GM12865 (cell line): ENCODE data around the gene LGR4.
"Not testable (repeated sequence)": the region's sequence is repeated elsewhere in the genome, so short reads cannot be mapped to it uniquely, and the experiment has no call there.

Experiments used
- DNase-seq: peaks from one replicate; pipeline ENCODE4 v3.0.0; 2010; ENCODE audit warnings: low read depth
- H3K4me3 ChIP-seq: 2 replicates; pipeline ENCODE4 v1.5.1; 2011; ENCODE audit warnings: mild to moderate bottlenecking, low read depth, low read length, control low read depth
- CTCF ChIP-seq: IDR thresholded peaks from 2 replicates; pipeline ENCODE4 v1.5.1; 2011; ENCODE audit warnings: low read length, control low read depth, low read depth, inconsistent platforms; ENCODE audit not compliant: insufficient read depth; ENCODE audit errors: missing control alignments

Gene LGR4

GRCh38 chr11:27348340-27348873 is 124.2 kb downstream of the LGR4 start:
- no peak for DNase-seq
- TF ChIP-seq CTCF = no peak

GRCh38 chr11:27347359-27348339 is 124.9 kb downstream of the LGR4 start:
- no peak for DNase-seq
- no peak for TF ChIP-seq CTCF
- no peak overlapping the region for H3K4me3 ChIP-seq

More at GRCh38 chr11:27348340-27348873, 124.2 kb downstream of the LGR4 start:
- no peak overlapping the region for H3K4me3 ChIP-seq

- no peak overlapping the region for H3K4me3 ChIP-seq
- no peak for TF ChIP-seq CTCF
- DNase-seq = no peak
These were observed 132.6 kb downstream of the LGR4 start for GRCh38 chr11:27339941-27340340.

- not testable (repeated sequence) for H3K4me3 ChIP-seq, DNase-seq
These were observed 137.8 kb downstream of the LGR4 start for GRCh38 chr11:27334764-27335163.

- no peak for DNase-seq
- TF ChIP-seq CTCF = no peak
- H3K4me3 ChIP-seq = no peak overlapping the region
These were observed 140.6 kb downstream of the LGR4 start for GRCh38 chr11:27331981-27332380.

GRCh38 chr11:27330633-27331270 is 141.8 kb downstream of the LGR4 start:
- DNase-seq = no peak
- TF ChIP-seq CTCF = no peak
- H3K4me3 ChIP-seq = no peak overlapping the region
